GM19395 (cell line): ENCODE measurements around the gene CLEC2L.
"Not testable (repeated sequence)": the region's sequence is repeated elsewhere in the genome, so short reads cannot be mapped to it uniquely, and the experiment has no call there.

Source experiments
- ATAC-seq: cut with Tn5 transposase; IDR thresholded peaks from one replicate; pipeline ENCODE4 v1.9.1; 2021; ENCODE audit warnings: mild to moderate bottlenecking, moderate library complexity; ENCODE audit not compliant: unreplicated experiment

The CLEC2L gene

DNA sequence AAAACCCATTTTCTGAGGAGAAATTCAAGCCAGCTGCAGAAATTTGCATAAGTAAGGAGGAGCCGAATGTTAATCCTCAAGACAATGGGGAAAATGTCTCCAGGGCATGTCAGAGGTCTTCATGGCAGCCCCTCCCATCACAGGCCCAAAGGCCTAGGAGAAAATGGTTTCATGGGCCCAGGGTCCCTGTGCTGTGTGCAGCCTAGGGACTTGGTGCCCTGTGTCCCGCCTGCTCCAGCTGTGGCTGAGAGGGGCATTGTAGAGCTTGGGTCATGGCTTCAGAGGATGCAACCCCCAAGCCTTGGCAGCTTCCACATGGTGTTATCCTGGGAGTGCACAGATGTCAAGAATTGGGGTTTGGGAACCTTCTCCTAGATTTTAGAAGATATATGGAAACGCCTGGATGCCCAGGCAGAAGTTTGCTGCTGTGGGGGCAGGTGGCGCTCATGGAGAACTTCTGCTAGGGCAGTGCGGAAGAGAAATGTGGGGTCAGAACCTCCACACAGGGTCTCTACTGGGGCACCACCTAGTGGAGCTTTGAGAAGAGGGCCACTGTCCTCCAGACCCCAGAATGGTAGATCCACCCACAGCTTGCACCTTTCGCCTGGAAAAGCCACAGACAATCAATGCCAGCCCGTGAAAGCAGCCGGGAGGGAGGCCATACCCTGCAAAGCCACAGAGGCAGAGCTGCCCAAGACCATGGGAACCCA, 30.7 kb downstream of the CLEC2L start:
- not testable (repeated sequence) for ATAC-seq

DNA sequence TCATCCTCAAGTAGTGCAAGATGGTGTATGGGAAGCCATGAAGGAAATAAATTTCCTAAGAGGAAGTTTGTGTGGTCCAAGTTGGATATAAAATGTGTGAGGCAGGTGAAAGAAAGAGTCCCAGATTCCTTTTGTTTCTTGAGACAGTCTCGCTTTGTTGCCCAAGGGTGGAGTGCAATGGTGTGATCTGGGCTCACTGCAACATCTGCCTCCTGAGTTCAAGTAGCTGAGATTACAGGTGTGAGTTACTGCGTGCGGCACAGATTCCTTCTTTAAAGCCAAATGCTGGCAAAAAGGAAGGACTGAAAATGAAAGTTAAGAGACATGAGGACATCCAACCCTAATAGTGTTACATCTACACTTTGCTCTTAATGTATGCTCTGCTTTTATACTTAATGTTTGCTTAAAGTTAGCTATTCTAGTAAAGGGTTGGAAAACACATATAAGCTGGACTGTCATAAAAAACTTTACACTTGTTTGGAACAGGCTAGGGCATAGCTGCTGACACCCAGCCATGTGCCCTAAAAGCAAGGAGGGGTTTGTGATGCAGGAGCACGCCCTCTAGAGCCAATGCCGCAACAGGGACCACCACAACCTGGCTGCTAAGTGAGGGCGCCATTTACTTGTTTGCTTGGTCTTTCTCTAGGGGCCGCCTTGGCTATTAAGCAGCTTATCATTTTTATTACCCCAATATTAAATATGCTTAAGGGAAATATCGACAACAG, 34.5 kb downstream of the CLEC2L start:
- no peak for ATAC-seq

DNA sequence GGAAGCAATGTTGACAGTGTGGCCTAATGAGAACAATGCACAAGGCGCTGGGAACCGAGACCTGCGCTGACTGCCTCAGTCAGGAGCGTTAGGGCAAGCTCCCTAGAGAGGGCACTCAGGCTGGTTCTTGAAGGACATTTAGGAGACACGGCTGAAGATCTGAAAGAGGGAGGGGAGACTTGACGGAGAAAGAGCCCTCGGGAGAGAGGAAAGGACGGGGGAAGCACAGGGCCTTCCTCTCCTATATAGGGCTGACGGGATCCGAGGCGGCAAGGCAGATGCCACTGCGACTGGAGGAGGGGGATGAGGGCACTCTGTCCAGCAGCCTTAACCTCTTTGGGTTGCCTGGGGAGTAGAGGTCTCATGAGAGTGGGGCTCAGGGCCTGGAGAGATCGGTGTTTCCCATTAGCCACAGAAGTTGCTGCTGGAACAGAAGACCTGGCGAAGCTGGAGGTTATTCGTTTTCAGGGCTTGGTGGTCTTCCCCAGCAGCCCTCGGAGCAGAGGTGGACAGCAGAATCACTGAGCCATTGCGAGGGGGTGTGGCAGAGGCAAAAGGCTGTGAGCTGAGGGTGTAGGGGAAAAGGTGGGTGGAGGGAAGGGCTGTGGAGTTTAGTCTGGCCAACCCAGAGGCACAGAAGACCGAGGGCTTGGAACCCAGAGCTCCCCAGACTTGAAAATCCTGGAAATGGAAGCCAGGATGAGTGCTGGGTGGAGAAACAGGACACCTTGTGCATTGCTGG, 36.0 kb downstream of the CLEC2L start:
- ATAC-seq = no peak

DNA sequence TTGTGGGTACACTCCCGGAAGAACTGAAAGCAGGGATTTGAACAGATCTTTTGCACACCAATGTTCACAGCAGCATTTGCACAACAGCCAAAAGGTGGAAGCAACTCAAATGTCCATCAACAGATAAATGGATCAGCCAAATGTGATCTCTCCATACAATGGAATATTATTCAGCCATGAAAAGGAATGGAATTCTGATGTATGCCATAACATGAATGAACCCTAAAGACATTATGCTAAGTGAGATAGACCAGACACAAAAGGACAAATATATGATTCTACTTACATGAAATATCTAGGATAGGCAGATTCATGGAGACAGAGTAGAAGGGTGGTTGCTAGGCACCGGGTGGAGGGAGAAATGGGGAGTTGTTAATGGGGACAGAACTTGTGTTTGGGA, 36.7 kb downstream of the CLEC2L start:
- ATAC-seq = no peak

DNA sequence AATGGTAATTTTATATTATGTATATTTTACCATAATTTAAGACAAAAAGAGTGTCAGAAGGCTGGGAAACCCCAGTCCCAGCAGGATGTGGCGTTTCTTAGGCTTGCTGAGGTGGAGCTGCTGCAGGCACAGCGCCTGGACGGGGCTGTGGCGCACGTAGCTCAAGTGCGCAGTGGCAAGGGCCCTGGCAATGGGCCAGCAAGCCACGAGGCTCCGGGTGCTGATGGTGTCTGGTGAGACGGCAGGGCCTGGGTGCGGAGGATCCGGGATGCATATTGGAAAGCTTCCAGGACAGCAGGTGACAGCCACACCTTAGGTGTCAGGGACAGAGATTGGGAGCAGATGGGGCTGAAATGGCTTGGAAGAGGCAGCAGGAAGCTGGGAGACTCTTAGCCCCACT, 37.2 kb downstream of the CLEC2L start:
- no peak for ATAC-seq

DNA sequence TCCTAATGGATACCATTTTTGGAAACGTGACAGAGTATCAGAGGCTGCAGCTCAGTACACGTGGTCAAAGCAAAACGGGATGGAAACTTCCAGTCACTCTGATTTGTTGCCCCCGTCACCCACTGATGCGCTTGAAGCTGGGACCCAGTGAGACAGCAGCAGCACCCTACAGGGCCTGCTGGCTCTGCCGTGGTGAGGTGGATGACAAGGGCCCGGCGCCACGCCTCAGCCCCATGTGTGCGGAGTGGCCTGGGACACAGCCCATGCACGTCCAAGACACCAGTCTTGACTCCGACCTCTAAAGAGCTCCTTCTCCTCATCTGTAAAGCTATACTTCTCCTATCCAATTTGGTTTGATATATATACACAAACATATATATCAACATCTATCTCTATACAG, 39.0 kb downstream of the CLEC2L start:
- no peak for ATAC-seq

DNA sequence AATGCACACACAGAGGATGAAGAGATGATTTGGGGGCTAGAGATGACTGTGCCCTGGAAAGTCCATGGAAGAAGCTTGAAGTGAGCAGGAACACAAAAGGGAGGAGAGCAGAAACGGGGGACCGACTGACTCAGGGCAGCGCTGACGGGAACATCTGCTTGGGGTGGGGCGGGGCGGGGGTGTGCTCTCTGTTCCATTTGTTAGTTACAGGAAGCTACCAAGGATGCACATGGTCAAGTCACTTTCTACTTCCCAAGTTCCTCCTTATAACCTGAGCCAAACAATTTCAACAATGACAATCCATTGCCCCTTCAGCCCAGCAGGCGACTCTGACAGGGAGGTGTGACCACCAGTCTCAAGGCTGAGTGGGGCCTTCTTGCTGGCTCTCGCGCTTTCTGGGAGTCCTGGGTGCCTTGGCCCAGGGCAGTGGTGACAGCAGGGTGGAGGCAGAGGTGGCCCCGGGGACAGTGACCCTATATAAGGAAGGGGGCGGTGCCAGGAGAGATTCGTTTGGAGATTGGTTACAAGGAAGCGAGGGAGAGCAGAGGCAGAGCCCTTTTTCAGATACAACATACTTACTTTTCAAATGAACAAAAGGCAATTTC, 39.6 kb downstream of the CLEC2L start:
- no peak for ATAC-seq

DNA sequence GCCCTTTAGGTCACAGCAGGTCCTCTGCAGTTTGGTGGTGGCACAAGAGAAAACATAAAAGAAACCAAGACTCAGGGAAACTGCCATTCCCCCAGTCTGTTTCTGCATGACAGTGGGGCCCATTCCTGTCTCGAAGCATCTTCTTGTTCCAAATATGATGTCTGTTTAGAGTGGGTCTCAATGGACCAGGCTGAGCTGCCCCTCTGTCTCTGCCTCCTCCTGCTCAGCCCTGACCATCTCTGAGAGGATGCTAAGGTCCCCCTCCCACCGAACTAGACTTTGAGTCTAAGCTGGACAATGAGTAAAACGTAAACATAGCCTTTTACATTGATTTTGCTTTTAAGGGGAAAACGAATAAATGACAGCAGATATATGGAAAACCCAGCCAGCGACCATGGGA, 40.4 kb downstream of the CLEC2L start:
- no peak for ATAC-seq

DNA sequence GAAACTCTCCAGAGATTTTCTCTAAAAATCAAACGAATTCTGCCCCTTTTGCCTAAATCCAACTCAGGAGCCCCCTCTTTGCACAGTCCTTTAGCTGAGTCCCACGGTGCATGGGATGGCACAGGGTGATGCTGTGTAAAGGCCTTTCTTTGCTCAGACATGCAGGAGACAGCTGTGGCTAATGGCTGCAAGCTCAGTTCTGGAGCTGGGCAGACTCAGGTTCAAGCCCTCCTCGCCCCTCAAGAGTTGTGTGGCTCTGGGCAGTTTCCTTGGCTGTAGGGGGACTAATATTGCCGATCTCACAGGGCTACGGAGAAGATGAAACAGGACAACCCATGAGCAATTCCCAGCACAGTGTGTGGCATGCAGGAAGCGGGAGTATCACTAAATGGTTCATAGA, 42.6 kb downstream of the CLEC2L start:
- ATAC-seq = no peak

DNA sequence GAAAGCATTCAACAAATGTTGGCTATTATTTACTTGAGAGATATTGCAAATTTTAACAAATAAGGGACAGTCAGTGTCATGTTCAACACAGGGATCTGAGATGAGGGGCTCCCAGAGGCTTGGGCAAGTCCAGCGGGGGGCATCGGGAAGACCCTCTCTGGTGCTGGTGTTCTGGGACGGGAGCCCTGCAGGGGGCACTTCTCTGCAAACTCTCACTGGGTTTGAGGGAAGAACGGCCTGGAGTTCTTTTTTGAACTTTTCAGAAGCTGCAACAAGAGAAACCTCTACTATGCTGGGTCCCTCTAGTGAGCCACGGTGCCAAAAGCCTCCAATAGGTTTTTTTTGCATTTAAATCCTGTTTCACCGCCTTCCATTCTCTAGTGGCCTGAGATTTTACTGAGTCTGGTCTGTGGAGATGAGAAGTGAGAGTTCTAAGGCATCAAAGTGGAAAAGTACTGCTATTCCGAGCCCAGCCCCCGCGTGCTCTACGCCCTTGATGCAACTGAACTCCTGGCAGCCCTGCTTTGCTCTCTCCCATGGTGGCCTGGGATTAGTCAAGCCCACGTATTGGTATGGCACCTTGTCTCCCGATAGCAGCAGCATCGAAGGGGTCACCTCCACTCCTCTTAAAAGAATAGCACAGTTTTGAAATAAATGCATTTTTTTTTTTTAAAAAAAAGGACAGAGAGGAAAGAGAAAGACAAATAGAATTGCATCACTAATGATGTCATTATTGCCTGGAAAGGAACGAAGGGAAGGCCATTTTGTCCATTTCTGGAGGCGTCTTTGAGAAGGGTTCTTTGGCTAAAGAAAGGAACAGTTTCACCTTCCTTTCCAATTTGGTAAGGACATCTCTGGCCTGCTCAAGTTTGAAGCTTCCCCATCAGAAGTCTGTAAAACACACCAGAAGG, 43.5 kb downstream of the CLEC2L start:
- ATAC-seq = no peak

DNA sequence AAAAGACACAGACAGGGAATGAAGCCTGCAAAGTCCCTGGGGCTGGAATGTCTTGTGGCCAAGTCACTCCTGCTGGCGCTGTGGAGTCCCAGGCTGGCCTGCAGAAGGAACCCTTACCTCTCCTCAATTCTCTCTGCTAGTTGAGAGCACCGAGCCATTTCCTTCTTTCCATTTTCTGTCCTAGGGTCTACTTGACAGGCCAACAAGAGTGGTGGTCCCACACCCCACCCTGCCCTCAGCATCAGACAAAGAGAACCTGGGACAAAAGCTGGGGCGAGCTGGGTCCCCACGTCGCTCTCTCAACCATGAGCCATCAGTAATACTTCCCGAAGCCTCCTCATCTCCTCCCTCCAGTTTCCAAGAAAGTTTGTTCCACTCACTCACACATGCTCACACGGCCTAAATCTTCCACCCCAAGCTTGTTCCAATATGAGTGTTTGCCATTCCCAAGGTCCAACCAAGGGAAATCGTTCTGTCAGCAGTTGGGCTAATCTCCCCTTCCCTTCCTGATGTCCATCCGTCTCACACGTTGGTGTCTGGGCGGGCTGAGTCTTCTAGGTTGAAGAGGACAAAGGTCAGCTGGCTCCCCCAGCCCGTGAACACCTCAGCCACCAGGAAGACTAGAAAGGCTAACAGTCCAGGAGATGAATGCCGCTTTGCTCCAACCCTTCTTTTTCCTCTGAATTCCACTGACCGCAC, 44.3 kb downstream of the CLEC2L start:
- no peak for ATAC-seq

DNA sequence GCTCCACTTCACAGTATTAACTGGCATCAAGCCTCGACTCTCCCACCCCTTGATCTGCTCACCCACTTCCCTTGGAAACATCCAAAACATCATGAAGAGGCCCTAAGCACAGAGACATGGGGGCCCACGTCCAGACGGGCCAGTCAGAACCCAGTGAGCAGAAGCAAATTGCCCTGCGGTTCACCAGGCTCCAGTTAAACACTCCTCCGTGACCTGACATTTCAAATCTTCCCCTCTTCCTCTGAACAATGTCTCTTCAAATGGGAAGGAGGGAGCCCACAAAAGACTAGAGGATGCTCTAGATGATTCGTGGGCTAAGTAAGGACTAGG, 44.8 kb downstream of the CLEC2L start:
- ATAC-seq = no peak

DNA sequence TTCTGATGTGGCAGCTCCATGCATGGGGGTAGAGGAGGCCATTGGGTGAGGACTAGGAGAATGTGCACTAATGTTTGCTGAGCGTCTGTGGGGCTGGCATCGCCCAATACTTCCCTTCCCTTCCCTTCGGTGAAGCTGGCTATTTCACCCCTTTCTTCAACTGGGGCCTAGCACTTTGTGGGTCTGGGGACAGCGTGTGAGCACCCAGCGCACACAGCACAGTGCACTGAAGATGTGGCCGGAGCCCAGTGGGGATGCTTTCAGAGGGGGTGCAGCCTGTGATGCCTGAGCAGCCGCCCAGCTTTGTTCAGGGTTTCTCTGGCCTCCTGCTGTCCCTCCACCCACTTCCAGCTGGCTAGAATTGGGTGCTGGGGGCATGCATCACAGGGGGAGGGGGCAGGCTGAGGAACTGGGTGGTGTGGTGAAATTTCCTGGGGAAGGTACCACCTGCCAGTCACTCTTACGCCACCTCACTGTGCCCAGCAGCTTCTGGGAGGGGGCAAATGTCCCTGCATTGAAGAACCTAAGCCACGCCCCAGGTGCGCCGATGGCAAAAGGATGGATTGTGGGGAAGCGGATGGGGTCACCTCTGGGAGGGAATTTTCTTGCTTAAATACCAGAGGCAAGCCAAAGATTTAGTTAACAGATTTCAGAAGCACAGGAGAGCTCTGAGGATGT, 45.5 kb downstream of the CLEC2L start:
- no peak for ATAC-seq

DNA sequence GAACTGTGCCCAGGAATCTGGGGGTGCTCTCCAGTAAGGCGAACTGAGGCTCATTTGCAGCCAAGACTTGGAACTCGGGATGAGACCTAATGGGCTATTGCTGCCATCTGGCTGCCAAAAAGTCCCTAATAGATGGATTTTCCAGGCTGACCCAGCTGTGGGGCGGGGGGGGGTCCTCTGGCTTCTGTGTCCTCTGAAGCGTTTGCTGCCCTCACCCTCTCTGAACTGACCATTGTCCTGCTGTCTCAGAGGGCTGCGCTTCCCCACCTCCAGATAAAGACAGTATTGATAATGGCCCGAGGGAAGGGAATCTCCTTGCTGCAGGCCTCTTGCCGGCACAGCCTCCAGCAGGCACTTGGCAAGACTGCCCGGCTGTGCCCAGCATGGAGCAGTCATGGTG, 46.6 kb downstream of the CLEC2L start:
- ATAC-seq = no peak

DNA sequence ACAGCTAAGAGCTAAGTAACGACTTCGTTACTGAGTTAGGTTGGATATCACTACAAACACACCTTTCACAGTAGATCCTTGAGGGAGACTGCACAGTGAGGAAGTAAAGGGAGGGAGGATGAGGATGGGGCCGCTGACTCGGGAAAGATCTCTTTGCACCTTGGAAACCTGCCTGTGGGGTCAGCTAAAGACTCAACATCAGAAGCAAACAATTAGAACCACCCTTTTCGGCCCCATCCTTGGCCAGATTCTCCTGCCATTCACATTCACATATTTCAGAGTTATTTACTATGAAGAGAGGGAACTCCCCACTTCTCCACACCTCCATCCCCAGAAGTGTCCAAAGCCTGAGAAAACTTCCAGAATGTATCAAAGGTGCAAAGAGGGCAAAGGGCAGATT, 47.1 kb downstream of the CLEC2L start:
- ATAC-seq = no peak

DNA sequence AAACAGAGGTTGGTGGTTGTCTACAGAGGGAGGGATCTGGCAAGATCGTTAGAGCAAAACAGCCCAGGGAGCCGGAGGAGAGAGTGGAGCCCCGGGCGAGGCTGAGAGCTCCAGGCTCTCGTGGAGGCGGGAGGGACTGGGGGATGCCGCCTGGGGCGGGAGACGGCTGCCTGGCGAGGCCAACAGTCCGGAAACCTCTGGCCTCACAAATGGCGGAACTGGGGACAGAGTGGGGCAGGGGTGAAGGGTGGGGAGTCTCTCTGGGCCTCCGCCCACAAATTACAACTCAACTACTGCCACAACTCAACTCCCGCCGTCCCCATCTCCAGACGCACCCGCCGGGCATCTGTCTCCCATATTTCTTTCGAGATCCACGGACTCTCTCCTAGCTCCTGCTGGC, 47.7 kb downstream of the CLEC2L start:
- ATAC-seq = no peak

DNA sequence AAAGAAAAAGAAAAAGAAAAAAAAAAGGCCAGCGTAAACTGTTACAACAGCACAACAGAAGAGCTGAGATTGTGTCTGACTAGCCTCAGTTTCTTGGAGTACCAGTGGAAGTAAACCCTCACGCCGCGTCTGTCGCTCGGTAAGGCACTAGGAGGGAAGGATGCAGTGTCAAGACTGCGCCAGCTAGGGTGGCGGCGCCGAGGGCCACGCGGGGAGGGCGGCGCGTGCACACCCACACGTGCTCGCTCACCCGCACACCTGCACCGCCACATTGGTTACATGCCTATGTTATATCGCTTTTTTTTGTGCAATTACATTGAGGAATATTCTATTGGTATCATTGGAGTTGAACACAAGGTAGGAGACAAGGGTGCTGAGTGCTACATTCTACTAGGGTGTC, 48.2 kb downstream of the CLEC2L start:
- ATAC-seq = no peak

DNA sequence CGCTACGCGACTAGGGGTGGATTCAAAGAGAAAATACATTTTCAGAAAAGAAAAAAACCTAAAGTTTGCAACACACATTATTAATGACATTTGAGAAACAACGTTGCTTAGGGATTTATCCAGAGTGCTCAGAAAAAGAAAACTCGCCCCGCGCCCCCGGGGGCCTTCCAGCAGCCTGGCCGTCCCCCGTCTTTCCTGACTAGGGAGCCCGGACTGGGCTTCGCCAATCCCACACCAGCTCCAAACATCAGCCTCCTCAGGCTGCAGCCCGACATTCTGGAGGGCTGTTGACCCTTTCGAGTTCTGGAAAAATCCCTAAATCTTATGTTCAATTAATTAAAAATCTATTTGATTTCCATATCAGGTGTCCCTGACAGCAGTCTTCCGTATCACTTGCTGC, 48.6 kb downstream of the CLEC2L start:
- ATAC-seq = no peak

DNA sequence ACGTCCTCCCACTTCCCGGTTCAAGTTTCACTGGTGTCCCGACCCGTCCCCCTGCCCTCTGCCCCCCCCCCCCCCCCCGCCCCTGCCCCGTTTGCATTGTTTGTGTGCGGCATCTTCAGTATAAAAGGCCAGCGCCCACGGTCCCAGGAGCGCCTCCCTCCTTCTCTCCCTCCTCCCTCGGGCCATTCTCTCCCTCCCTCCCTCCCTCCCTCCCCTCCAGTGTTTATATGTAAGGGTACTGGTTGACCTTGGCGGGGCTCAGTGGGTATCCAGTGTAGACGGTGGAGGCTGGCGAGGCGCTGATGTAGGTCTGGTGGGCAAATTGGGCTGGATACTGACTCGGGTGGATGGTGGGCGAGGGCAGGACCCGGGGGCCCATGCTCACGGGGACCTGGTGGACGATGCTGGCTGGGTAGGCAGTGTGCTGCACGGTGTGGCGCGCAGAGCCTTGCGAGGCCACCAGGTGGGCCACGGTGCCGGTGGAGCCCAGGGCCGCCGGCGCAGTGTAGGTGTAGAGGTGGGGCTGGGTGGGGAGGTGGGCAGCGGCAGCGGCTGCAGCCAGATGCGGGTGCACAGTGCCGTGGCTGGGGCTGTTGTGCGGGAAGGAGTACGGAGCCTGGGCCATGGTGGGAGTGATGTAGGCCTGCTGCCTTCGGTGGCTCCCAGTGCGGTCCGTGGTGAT, 49.4 kb downstream of the CLEC2L start:
- no peak for ATAC-seq
